Fibroblast of skin of back (primary cell): Measurements from ENCODE around the gene ARHGAP44.
"Not testable (repeated sequence)": the region's sequence is repeated elsewhere in the genome, so short reads cannot be mapped to it uniquely, and the experiment has no call there.

Experiments used
- DNase-seq: peaks from one replicate; pipeline ENCODE4 v3.0.0-alpha.2; 2013

The ARHGAP44 gene

DNA sequence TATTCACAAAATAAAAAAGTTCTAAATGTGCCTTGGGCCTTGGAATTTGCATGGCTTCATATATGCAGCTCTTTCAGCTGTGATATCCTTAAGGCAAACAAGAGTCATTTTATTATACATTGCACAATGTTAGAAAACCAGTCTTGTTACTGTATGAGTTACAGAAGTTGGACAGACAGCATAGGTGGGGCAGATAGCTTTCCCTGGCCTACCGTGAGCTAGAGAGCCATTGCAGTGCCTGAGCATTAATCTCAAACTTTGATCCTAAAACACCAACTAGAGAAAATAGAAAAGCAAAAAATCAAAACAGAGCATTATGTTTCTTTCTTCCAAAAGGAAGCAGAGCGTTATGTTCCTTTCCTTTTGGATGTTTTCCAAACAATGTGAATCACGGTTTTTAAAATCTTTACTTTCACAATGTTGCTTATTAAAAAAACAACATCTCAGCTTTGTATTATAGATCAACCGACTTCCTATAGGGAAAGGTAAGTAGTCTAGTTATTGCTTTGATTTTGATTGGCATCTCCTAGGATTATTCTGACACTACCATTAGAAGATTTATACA is 32.2 kb downstream of the ARHGAP44 start:
- peak; percentile 14 for DNase-seq

DNA sequence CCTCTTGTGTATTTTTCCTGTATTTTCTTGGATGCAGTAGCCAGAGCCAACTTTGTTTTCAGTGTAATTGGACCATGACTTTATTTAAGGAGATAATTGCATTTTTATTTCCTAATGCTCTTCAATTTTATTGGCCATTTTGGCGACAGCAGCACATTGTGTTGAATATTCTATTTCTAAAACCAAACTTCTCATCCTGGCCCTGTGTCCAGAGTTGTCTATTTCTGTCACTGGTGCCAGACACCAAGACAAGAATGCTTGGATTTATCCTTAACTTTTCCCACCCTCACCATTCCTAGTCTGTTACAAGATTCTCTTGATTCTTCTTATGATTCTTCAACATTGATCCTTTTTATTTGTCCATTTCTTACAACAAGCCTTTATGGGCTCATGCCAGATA is 37.1 kb downstream of the ARHGAP44 start:
- no peak for DNase-seq

DNA sequence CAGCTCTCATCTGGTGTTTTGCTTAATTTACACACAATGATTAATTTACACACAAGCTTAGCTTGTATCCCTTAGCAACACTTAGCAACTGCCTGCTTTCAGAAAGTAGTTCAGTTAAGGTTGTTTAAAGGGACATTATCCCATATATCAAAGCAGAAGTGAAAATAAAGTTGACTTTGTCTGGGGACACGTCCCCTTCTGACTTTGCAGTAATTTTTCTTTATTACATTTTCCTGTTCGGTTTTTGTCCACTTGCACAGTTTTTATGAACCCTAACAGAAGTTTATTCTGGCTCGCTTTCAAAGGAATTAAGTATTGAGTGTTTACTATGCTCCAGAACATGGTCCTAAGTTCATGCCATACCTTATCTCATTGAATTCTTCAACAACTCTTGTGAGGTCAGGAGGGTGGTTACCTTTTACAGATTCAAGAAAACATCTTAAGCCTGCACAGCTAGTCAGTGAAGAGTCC is 41.5 kb downstream of the ARHGAP44 start:
- DNase-seq, result no peak

DNA sequence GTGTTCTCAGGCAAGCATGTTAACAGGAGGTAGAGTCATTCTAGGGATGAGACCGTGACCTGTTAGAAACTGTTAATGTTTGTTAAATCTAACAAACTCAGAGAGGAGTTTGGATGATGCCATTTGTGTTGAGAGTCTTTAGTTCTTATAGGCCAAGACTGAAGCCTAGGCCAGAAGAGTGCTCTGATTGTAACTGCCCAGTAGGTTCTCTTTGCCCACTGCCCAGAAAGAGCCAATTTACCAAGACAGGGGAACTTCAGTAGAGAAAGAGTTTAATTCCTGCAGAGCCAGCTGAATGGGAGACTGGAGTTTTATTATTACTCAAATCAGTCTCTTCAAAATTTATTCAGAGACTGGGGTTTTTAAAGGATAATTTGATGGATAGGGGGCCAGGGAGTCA is 42.5 kb downstream of the ARHGAP44 start:
- DNase-seq, result no peak

DNA sequence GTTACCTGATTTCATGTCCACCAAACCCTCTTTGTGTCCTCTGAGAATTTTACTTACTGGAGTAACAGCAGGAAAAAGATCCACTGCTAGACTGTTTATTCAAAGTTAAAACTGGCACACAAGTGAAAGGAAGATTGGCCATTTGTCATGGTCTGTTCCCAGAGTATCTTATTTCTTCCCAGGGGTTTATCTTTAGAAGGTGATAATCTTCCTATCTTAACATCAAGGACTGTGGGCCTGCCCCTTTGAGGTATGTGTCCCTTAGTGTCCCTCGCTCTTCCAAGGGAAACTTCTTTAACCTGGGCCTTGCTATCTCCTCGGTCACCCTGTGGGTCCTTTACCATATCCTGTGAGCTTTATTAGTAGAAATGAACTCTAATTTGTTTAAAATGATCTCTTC is 49.7 kb downstream of the ARHGAP44 start:
- DNase-seq, result no peak

DNA sequence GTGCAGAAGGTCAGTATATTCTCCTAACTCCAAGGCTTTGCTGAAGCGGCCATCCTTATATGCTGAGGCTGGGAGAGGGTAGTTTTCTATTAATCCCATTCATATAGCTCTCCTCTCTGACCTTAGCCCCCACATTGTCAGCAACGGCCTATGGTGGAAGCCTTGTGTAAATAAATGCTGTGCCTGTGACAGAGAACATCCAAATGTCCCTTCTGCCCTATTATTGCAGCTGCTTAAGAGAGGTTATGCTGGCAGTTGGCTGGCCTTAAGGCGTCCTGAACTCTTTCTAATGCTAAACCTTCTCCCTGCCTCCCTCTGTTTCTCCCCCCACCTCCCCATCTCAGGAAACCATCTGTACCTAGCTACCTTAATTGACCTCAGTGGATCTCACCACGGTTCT is 53.6 kb downstream of the ARHGAP44 start:
- DNase-seq, result no peak

DNA sequence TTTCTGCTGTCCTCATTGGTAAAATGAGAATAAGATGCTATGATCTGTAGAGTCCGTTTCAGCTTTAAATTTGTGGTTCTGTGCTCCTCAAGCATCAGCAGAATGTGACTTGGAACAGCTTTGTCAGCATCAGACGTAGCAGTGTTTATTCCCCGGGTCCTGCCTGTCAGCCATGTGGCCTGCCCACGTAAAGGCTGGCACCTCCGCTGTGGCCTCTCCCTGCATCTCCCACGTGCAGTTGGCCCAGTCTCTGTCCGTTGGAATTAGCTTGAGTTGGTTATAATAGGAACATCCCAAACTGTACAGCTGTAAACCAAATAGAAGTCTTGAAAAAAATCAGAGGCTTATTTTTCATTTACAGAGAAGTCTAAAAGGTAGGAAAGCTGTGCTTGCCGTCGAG is 61.7 kb downstream of the ARHGAP44 start:
- no peak for DNase-seq

DNA sequence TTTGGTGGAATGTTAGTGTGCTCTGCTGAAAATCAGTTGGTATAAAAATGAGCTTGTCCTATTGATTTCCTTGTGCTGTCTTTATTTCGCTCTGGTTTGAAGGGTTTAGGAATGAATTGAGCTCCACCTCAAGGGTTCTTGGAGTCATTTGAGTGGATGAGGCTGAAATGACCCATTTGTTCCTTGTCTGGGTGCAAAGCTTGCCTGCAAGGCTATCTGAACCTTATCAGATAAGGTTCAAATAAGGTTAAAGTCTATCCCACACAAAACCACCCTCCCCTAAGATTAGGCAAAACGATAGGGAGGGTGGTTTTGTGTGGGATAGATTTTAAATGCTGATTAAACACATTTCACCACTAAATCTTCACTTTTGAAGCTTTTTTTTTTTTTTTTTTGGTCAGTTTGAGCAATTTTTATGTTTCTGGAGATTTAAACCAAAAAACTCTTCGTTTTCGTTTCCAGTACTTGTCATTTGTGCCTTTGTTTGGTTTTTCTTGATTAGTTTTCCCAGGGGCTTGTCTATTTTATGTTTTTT is 62.7 kb downstream of the ARHGAP44 start:
- DNase-seq, result no peak

DNA sequence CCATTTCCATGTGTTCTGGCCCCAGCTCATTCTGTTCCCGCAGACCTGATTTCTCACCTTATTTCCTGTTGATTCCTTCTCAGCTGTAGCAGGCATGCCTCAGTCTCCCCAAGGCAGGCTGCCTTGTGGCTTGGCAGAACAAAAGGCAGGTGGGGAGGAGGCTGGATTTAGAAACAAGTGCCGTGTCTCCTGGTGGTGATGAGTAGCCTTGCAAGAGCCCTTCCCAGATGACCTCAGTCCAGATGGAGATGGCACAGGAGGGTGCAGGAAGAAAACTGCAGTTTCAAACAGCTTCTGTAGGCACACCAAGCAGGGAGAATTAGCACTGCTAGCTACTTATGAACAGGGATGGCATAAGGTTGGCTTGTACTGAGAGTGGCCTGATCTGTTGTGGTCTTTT is 64.6 kb downstream of the ARHGAP44 start:
- no peak for DNase-seq

DNA sequence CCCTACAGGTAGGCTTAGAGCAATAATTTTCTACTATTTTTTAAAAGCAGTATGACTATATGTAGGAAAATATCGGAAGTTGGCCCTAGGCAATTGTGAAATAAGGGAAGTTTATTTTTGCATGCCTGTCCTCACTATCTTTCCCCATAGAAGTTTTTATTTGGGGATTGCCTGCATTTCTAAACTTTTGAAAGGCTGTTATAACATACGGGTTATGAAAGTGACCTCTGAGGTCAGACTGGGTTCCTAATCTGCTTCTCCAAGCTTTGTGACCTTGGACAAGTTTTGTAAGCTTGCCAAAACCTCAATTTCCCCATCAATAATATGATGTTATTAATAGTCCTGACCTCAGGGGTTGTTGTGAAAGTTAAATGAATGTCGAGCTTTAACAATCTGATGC is 67.1 kb downstream of the ARHGAP44 start:
- no peak for DNase-seq

DNA sequence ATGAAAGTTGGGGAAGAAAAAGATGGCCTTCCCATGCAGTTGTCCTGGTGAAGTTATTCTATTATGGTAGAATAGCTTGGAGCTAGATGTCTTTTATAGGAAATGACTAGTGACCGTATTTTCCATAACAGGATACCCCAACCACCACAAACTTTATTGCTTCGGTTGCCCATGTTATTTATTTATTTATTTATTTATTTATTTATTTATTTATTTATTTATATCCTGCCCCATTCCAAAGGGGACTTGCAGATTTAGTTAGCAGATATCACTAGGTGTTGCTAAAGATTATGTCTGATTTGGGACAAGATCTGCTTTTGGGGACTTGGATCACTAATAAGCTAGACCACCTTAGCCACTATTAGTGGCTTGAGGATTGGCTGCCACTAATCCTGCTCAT is 68.3 kb downstream of the ARHGAP44 start:
- no peak for DNase-seq

DNA sequence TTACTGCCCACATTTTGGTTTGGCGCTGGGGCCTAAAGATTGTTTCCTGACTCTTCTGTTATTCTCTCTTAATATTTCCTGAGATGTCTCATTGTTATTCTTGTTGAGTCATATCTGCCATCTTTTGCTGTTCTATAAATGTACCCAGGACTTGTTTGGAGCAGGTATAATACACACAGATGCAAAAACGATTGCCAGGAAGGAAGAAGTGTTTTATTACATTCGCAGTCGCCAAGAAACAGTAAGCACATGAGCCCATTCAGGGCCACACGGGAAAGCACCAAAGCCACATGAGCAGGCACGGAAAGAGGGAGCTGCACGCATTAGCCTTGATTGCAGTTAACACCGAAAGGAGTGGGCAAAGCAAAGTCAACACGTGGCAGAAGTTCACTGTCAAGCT is 70.2 kb downstream of the ARHGAP44 start:
- peak; percentile 61 for DNase-seq

DNA sequence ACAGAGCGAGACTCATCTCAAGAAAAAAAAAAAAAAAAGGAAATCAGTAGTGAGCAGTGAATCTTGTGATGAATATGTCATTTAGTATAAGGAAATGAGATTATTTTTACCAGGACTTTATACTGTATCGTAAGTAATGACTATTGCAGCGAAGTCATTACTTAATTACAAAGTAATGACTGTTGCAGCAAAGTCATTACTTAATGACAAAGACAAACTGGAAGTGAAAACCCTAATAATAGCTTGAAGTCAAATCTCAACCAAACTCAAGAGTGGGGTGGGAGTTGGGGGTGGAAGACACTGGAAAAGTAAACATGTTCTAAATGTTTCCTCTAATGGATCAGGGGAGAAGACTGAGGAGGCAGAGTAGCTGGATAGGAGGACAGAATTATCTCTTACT is 76.5 kb downstream of the ARHGAP44 start:
- DNase-seq, result no peak

DNA sequence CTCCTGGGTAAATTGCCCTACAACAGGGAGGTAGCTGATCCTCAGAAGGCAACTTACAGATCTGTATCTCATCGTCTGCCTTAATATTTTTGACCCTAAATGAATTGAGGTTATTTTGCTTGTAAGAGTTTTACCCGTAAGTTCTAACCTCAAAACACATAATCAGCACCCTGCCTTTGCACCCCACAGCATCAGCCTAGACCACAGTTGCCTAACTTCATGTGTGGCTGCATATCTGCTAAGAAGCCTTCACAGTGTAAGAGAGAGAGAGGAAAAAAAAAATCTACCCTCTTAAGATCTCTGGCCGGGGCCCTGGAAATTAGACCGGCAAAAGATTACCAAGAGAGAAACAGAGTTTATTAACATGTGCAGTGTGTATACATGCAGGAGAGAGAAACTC is 76.9 kb downstream of the ARHGAP44 start:
- DNase-seq, result no peak

DNA sequence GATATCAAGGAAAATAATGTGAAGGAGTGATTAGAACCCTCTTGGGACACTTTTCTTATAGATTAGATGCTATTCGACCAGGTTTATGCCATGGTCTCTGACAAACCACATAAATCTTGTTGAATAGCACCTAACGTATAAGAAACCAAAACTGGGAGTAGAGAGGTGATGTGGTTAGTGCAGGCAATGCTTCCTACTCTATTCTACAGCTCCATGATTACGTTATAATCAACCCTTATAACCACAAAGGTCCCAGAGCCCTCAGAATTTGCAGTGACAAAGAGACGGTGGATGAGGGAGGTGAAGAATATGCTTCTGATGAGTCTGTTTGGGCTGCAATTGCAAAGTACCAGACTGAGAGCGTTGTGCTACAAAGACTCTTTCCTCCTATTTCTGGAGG is 78.4 kb downstream of the ARHGAP44 start:
- DNase-seq, result no peak

DNA sequence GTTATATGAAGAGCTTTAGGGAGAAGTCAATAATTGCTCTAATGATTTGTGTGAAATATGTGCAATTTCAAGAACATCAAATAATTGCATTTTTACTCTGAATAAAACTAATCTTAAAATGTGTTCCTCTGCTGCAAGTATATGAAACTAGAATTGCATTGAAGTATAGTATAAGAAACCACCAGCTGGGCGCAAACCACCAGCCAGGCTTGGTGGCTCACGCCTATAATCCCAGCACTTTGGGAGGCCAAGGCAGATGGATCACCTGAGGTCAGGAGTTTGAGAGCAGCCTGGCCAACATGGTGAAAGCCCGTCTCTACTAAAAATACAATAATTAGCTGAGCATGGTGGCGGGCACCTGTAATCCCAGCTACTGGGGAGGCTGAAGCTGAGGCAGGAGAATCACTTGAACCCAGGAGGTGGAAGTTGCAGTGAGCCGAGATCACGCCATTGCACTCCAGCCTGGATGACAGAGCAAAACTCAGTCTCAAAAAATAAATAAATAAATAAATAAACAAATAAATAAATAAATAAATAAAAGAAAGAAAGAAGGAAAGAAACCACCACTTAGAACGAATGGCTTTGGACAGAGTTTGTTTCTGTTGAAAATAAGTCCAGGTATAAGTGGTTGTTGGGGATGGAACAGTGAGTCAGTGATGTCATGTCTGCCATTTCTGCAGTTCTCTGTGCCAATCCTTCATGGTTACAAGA is 84.3 kb downstream of the ARHGAP44 start:
- DNase-seq, result not testable (repeated sequence)

DNA sequence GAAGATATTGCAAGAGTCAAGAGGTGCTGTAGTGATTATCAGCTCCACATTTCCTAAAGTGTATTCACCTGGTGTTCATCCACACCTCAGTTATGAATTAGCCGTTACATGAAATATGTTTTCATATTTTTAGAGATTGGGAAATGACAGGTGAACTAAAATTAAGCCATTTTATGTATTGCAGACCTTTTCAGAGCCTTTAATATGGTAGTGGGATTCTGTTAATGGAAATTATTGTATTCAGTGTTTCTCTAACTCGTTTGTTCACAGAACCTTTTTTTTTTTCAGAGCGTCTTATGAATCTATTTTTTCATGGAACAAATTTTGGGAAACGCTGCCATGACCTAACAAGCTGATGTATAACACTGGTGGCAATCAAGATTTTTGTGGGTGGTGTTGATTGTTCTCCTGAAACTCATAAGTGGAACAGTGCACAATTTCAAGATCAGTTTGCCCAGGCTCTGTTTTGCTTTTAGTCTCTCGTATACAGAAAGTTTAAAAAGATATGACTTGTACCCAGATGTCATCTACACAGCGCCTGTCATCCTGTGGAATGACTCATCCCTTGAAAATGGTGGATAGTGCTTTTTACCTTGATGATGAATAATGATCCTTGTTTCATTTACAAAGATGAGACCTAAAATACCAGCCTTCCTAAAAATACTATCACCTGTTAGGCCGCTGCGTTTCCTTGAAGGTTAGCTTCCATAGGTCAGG is 88.8 kb downstream of the ARHGAP44 start:
- no peak for DNase-seq

DNA sequence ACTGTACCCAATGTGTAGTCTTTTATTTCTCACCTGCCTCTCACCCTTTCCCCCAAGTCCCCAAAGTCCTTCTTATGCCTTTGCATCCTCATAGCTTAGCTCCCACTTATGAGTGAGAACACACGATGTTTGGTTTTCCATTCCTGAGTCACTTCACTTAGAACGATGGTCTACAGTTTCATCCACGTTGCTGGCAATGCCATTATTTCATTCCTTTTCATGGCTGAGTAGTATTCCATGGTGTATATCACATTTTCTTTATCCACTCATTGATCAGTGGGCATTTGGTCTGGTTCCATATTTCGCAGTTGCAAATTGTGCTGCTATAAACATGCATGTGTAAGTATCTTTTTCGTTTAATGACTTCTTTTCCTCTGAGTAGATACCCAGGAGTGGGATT is 89.8 kb downstream of the ARHGAP44 start:
- DNase-seq, result not testable (repeated sequence)

DNA sequence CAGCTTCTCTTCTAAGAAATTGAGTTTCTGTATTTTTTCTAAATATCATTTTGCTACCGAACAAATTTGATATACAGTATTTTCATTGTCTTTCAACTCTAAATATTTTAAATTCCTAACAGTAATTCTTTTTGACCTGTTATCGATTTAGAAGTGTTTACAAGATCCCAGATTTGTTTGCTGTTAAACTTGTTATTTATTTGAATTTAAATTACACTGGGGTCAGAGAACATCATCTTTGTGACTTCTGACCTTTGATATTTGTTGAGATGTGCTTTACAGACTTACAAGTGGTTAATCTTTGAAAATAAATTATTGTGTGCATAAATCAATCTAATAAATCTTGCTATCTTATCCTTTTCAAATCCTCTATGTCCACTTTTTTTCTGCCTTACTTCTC is 94.2 kb downstream of the ARHGAP44 start:
- no peak for DNase-seq

DNA sequence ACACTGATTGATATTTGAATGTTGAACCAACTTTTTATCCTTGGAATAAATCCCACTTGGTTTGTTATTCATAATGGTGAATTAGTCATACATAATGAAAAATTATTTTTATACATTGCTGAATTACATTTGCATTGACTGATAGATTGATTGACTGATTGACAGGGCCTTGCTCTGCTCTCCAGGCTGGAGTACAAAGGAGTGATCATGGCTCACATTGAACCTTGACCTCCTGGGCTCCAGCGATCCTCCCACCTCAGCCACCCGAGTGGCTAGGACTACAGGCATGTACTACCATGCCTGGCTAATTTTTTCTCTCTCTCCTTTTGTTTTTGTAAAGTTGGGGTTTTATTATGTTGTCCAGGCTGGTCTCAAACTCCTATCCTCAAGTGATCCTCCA is 97.8 kb downstream of the ARHGAP44 start:
- no peak for DNase-seq

DNA sequence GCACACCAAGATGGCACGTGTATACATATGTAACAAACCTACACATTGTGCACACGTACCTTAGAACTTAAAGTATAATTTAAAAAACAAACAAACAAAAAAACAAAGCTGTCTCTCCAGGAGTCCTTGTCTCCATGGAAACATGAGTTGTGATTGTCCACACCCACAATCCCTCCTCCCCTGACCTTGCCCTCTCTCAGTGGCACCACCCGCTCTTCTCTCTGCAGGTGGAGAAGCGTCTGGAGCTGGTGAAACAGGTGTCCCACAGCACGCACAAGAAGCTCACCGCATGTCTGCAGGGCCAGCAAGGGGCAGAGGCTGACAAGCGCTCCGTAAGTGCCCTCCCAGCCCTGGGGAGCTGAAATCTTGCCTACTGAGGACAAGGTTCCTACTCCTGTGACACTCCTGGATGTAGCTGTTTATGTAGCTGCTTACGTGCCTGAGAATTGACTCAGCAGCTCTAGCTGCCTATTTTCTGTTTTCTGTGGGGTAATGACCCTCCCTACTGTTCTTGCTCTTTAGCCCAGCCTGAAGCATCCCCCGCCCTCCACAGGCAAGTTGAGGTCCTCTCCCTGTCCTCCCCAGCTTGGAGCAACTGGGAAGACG is 107.0 kb downstream of the ARHGAP44 start:
- no peak for DNase-seq

DNA sequence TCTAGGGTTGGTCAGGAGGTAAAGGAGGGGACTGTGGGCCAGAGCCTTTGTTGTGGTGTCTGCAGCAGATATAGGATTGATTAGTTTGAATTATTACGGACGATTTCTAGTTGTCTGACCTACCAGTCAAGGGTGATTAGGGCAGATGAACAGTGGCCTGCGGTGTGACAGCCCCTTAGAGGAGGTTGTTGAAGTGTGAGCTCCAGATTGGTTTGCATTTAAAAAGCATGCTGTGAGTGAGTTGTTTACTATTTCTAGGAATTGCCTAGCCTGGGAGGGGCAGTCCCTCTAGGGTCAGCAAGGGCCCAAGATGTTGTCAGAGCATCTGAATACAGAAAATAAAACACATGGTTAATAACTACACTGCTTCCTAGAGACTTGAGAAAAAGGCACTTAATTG is 108.8 kb downstream of the ARHGAP44 start:
- DNase-seq, result no peak

DNA sequence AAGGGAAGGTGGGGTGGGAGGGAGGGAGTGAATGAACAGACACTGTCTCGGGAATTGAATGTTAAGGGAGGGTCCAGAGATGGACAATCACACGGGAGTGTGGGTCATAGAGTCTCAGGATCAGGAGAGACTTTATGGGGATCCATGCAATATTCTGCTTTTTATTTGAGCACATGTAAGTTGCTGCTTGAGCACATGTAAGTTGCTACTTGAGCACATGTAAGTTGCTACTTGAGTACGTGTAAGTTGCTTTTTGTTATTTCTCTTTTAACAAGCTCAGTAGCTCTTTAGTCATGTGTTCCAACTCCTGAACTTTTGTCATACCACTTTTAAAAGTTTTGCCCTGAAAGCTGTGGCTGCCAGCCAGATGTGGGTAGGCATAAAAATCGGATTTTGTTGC is 110.3 kb downstream of the ARHGAP44 start:
- DNase-seq, result no peak
